K562 (cell line): ENCODE results near the gene RYR1. TPM values are rescaled to one million over a fixed set of nuclear protein-coding genes. Genes with fewer than 3 reads are reported as not detected.

Experiments
- CREB1 ChIP-seq, 2 experiments: sonication (generic) in 1 of 2; formaldehyde crosslinking in 1 of 2; IDR thresholded peaks; 2 replicates each; pipeline versions ENCODE4 v1.6.1 to v1.8.0; 2012 to 2022; ENCODE audit warnings: inconsistent platforms in 1 of 2, mild to moderate bottlenecking in 1 of 2, missing genetic modification reagents in 1 of 2, moderate library complexity in 1 of 2
- DEAF1 ChIP-seq: fragments of 450-650 bp; formaldehyde crosslinking; IDR thresholded peaks from 2 replicates; pipeline ENCODE4 v1.4.0; 2020; ENCODE audit warnings: mild to moderate bottlenecking, moderate library complexity
- EGR1 ChIP-seq: fragments of 450-650 bp; conservative IDR thresholded peaks from 2 replicates; pipeline ENCODE4 v1.6.1; 2017; ENCODE audit warnings: mild to moderate bottlenecking
- ELK1 ChIP-seq: sonication (generic); formaldehyde crosslinking; IDR thresholded peaks from 2 replicates; pipeline ENCODE4 v1.8.1; 2022; ENCODE audit warnings: missing genetic modification reagents
- ETV6 ChIP-seq, 3 experiments: fragments of 150-350 bp in 1 of 3; sonication (generic) in 1 of 3; formaldehyde crosslinking in 1 of 3; IDR thresholded peaks; 2 replicates each; pipeline versions ENCODE4 v1.6.1 to v1.8.0; 2014 to 2022; ENCODE audit warnings: borderline replicate concordance in 2 of 3, low read depth in 2 of 3, antibody characterized with exemption in 1 of 3, low read length in 1 of 3, mild to moderate bottlenecking in 1 of 3, missing genetic modification reagents in 1 of 3
- FOS ChIP-seq: IDR thresholded peaks from 3 replicates; pipeline ENCODE4 v1.6.1; 2011; ENCODE audit not compliant: insufficient read length; ENCODE audit errors: extremely low read depth
- FOXK2 ChIP-seq, 2 experiments: fragments of 450-650 bp; IDR thresholded peaks in 1 of 2; conservative IDR thresholded peaks in 1 of 2; 2 replicates each; pipeline ENCODE4 v1.6.1; 2016; ENCODE audit warnings: low read depth in 2 of 2, mild to moderate bottlenecking in 1 of 2
- GABPB2 ChIP-seq: fragments of 250-450 bp; sonication (Bioruptor Pico); conservative IDR thresholded peaks from 2 replicates; pipeline ENCODE4 v1.5.1; 2021; ENCODE audit warnings: mild to moderate bottlenecking
- KLF10 ChIP-seq: fragments of 250-450 bp; sonication (Bioruptor Pico); IDR thresholded peaks from 2 replicates; pipeline ENCODE4 v1.6.1; 2021; ENCODE audit warnings: matching md5 sums
- NR3C1 ChIP-seq: sonication (generic); formaldehyde crosslinking; IDR thresholded peaks from 2 replicates; pipeline ENCODE4 v1.8.1; 2022; ENCODE audit warnings: missing genetic modification reagents
- NR4A1 ChIP-seq, 2 experiments: fragments of 250-450 bp in 1 of 2; fragments of 450-650 bp in 1 of 2; sonication (Bioruptor Pico) in 1 of 2; IDR thresholded peaks; 2 replicates each; pipeline versions ENCODE4 v1.4.0 to v1.6.1; 2016 to 2020; ENCODE audit warnings: mild to moderate bottlenecking in 2 of 2, missing compliant biosample characterization in 1 of 2, missing genetic modification characterization in 1 of 2, moderate library complexity in 1 of 2
- PHF21A ChIP-seq: fragments of 450-650 bp; IDR thresholded peaks from 2 replicates; pipeline ENCODE4 v1.6.1; 2017; ENCODE audit warnings: low read depth, borderline replicate concordance
- POLR2B ChIP-seq: fragments of 450-650 bp; IDR thresholded peaks from 2 replicates; pipeline ENCODE4 v1.6.1; 2018; ENCODE audit warnings: low read depth; ENCODE audit not compliant: partially characterized antibody
- SMAD2 ChIP-seq: fragments of 150-350 bp; IDR thresholded peaks from 2 replicates; pipeline ENCODE4 v1.6.1; 2014; ENCODE audit warnings: low read depth, mild to moderate bottlenecking, low read length
- TFE3 ChIP-seq: fragments of 450-650 bp; formaldehyde crosslinking; IDR thresholded peaks from 2 replicates; pipeline ENCODE4 v1.4.0; 2020; ENCODE audit warnings: mild to moderate bottlenecking, mixed read lengths
- ZFP1 ChIP-seq: fragments of 450-650 bp; formaldehyde crosslinking; IDR thresholded peaks from 2 replicates; pipeline ENCODE4 v1.4.0; 2020; ENCODE audit warnings: mild to moderate bottlenecking, mixed read lengths
- ZNF253 ChIP-seq: fragments of 250-450 bp; sonication (Bioruptor Pico); conservative IDR thresholded peaks from 2 replicates; pipeline ENCODE4 v1.6.1; 2021; ENCODE audit warnings: mild to moderate bottlenecking
- ZNF395 ChIP-seq: fragments of 200-800 bp; sonication (Bioruptor generic); IDR thresholded peaks from 2 replicates; pipeline ENCODE4 v1.6.1; 2017; ENCODE audit warnings: missing genetic modification characterization, missing compliant biosample characterization
- polyA plus RNA-seq, 8 experiments: library from polyadenylated mRNA; depleted of rRNA in 4 of 8; stranded (reverse) in 5 of 8; unstranded in 3 of 8; fragments of >200 nt; fragmentation: Nextera tagmentation in 2 of 8; fragmentation: Illumina TruSeq in 1 of 8; extraction: Ambion mirVana in 2 of 8; extraction: Trizol in 1 of 8; gene quantifications; 2 replicates each; pipeline versions ENCODE4 v1.2.1 to v1.2.3, GENCODE V29; 2011 to 2014; ENCODE audit warnings: inconsistent platforms in 1 of 8, missing spikeins in 1 of 8
- total RNA-seq, 7 experiments: library from RNA; depleted of rRNA in 6 of 7; stranded (reverse); fragments of >200 nt in 6 of 7; fragmentation: Illumina TruSeq in 2 of 7; extraction: Trizol in 2 of 7; gene quantifications; 2 replicates each; pipeline versions ENCODE4 v1.2.1 to v1.2.3, GENCODE V29; 2011 to 2021; ENCODE audit warnings: low replicate concordance in 1 of 7

Gene RYR1
- total and polyA plus RNA-seq, 9 of the 15 experiments (the other 6 are each of a cell fraction or from before 2014, with no cell fraction given) = 0.11 to 7.4 (median 3.7) TPM

- TF ChIP-seq SMAD2 (no peak), ETV6 (IDR thresholded peaks at IDR 0.05; ENCODE audit: borderline replicate concordance in 1 of 2, low read depth in 2 of 2, low read length in 1 of 2) (0 out of 4 replicates have a peak, but pooled peaks of 1 of the 2 experiments have one; percentile 38), ETV6 (CRISPR knock-in tag; IDR thresholded peaks at IDR 0.05; ENCODE audit: borderline replicate concordance) (no peak), EGR1 (no peak; the same call in 1 of the 2 replicates), NR4A1 (CRISPR knock-in tag; IDR thresholded peaks at IDR 0.05) (no peak), NR4A1 (tag; IDR thresholded peaks at IDR 0.05) (no peak), ZFP1 (CRISPR knock-in tag) (no peak), POLR2B (no peak), NR3C1 (CRISPR knock-in tag) (no peak), CREB1 (IDR thresholded peaks at IDR 0.05) (no peak), CREB1 (CRISPR knock-in tag; IDR thresholded peaks at IDR 0.05) (no peak), ZNF395 (CRISPR knock-in tag) (no peak), KLF10 (CRISPR knock-in tag) (no peak), GABPB2 (CRISPR knock-in tag) (no peak), ELK1 (no peak), ZNF253 (CRISPR knock-in tag) (no peak), PHF21A (no peak), TFE3 (CRISPR knock-in tag) (no peak), FOXK2 (conservative IDR thresholded peaks at IDR 0.05 in 1 of 2, IDR thresholded peaks at IDR 0.05 in 1 of 2; ENCODE audit: low read depth in 2 of 2) (no peak), DEAF1 (CRISPR knock-in tag) (no peak), FOS (no peak)
These were observed at the start of gene RYR1 (continued) for GRCh38 chr19:38433268-38433733.
